ENCODE data around the gene ANKRD44.

The ANKRD44 gene

DNA sequence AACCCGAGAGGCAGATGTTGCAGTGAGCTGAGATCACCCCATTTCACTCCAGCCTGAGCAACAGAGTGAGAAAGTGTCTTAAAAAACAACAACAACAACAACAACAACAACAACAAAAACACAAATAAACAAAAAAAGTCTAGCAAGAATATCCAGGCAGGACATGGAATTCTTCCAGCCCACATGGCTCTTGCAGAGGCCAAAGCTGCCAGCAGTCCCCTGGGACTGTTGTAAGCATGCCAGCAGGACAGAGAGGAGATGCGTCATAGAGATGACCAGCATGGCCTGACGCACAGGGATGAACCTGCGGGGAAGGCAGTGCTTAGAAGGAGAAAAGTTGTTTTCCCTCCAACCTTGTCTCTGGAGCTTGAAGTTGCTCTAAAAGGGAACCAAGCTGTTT is 201.8 kb downstream of the ANKRD44 start:
- DNase-seq (ENCODE audit: low read depth): peak; percentile 22

- DNase-seq (ENCODE audit: low read depth): peak; percentile 22
Measured at GRCh38 chr2:197107291-197108269, 203.0 kb downstream of the ANKRD44 start.

DNA sequence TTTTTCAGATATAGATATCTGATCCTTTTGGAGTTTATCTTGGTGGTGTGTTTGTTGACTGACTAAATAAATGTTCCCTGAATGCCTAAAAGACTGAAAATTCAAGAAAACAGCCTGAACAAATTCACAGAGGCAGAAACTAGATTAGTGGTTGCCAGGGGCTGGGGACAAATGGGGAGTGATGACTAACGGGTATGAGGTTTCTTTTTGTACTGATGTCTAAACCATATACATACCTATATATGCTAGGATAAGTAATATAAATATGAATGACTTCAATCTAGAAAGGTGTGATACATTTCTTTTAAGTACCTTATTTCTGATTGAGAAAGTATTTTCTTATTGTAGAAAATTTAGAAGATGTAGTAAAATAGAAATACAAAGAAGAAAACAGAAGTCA is 207.2 kb downstream of the ANKRD44 start:
- DNase-seq (ENCODE audit: low read depth): no peak

GRCh38 chr2:197102231-197102630 is 208.3 kb downstream of the ANKRD44 start:
- no peak for DNase-seq (ENCODE audit: low read depth)

GRCh38 chr2:197101519-197101918 is 209.1 kb downstream of the ANKRD44 start:
- no peak for DNase-seq (ENCODE audit: low read depth)

- DNase-seq (ENCODE audit: low read depth): peak; percentile 30
Measured at GRCh38 chr2:197097578-197098366, 212.8 kb downstream of the ANKRD44 start.

DNA sequence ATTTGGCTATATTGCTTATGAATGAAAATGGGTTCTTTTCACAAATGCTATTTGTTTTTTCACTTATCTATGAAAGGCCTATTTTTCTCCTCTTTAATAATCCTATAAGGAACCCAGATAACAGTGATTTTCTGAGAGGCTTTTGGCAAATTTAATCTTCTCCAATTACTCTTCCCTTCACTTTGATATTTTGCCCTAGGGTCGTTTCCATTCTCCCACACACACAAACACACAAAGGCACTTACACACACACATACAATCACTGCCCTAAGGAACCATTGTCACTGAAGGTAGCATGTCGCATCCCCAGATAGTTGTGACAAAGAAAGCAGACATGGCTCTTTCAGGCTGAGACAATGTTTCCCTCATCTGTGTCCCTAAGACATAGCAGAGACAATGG is 213.9 kb downstream of the ANKRD44 start:
- DNase-seq (ENCODE audit: low read depth): no peak

GRCh38 chr2:197092431-197092830 is 218.1 kb downstream of the ANKRD44 start:
- peak; percentile 80 for DNase-seq (ENCODE audit: low read depth)

DNA sequence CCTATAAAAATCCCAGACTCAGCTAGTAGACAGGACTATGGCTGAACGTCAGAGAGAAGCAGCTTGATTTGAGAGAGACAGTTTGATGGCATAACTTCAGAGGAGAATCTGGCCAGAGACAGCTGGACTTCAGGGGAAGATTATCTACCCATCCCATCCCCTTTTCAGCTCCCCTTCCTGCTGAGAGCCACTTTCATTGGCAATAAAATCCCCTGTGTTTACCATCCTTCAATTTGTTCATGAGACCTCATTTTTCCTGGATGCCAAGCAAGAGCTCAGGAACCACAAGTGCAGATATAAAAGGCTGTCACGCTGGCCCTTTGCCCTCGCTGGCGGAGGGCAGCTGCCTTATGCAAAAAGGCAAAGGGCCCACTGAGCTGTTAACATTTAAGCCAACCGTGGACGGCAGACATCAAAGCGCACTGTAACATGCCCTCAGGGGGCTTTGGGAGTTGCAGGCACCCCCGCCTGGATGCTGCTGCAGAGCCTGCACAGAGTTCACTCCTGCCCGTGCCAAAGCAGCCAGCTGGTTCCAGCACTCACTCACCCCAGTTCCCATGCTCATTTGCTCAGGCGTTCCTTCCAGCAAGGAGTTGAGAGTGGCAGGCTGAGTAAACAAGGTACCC is 219.7 kb downstream of the ANKRD44 start:
- DNase-seq (ENCODE audit: low read depth): no peak

DNA sequence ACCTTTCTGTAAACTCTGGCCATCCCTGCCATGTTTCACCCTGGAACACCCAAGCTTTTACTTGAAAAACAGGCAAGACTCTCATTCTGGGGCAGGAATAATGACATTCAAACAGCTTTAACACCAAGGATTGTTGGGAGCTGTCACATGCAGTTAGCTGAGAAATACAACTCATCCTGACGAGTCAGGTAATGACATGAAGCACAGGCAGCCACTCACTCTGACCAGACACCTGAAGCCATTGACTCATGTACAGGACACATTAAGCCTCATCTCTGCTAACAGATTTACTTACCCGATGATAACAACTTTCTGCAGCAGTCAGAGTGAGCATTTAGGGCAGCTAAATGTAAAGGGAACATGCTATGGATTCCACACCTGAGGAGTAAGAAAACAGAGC is 220.9 kb downstream of the ANKRD44 start:
- no peak for DNase-seq (ENCODE audit: low read depth)

DNA sequence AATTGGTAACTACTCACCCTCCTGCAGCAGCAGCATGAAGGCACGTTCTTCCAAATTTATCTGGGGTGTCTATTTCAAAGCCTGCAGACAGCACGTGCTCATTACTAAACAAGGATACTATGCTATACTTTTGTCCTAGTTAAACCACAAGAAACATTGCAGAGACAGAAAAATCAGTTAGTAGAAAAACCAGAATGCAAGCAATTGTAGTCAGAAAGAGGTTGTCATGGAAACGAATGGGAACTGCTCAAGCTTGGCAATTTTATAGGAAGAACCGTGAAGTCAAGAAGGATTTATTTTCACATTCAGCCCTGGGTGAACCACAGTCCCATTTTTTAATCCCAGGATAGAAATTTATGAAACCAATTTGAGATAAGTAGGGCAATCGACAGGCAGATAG is 221.9 kb downstream of the ANKRD44 start:
- no peak for DNase-seq (ENCODE audit: low read depth)

DNA sequence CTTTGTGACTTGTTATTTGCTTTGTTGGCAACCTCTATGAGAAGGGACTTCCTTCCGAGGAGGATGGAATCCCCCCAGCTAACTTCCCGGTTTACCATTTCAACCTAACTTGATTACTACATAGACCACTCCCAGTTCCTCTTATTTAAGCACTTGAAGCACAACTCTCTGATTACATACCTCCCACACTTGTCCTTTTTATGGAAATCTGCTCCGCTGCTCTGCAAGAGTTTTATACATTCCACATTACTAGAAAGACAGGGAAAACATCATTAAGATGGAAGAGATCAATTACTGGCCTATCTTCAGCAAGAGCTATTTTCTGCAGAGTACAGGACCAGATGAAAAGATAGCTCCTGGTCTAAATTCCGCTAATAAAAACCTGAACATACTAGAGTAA is 224.1 kb downstream of the ANKRD44 start:
- no peak for DNase-seq (ENCODE audit: low read depth)

- DNase-seq (ENCODE audit: low read depth): no peak
Measured at GRCh38 chr2:197085665-197086064, 224.9 kb downstream of the ANKRD44 start.

DNA sequence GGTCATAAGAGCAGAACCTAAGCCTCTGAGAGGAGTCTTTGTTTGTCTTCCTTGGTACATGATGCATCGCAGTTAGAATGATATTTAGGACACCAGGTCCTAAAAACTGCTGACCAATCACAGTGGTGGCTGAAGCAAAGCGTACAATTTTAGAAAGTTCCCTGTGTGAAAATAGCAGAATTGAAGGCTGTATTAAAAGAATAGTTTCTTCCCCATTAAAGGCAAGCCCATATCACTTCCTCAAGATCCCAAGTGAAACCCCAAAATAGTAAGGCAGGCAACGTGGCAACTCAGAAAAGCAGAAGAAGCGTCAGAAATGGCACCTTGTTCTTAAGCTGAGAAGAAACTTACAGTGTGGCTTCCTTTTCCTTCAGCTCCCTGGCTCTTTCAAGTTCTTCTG is 229.3 kb downstream of the ANKRD44 start:
- no peak for DNase-seq (ENCODE audit: low read depth)

DNA sequence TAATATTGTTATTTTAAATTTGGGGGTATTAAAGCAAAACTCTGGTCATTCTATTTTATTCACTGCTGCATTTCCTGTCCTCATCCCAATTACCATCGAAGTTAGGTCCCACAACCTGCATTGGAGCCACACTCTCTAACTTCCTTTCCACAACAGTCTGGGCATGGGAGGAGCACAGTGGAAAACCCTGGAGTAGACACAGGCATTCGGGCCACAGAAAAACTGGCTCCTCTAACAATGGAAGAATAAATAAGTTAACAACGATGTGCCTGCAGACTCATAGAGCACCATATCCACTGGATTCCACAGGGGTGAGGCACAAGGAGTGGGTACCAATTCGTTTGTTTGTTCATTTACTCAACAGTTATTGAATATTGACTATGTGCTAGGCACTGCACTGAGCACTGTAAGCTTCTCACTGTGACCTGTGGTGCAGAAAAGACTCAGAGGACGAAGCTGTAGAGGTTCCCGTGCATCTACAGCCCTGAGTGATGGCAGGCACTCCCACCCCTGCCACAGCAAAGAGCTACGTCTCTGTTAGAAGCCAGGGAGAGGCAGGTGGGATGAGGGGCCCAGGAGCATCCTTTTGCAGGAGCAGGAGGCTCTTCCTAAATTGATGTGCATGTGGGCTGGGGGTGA is 229.9 kb downstream of the ANKRD44 start:
- no peak for DNase-seq (ENCODE audit: low read depth)

- DNase-seq (ENCODE audit: low read depth): no peak
Measured at GRCh38 chr2:197079832-197080555, 230.6 kb downstream of the ANKRD44 start.

- DNase-seq (ENCODE audit: low read depth): no peak
Measured at GRCh38 chr2:197079414-197079813, 231.2 kb downstream of the ANKRD44 start.

GRCh38 chr2:197078535-197078934 is 232.0 kb downstream of the ANKRD44 start:
- DNase-seq (ENCODE audit: low read depth): no peak

GRCh38 chr2:197077336-197077735 is 233.2 kb downstream of the ANKRD44 start:
- DNase-seq (ENCODE audit: low read depth): no peak

DNA sequence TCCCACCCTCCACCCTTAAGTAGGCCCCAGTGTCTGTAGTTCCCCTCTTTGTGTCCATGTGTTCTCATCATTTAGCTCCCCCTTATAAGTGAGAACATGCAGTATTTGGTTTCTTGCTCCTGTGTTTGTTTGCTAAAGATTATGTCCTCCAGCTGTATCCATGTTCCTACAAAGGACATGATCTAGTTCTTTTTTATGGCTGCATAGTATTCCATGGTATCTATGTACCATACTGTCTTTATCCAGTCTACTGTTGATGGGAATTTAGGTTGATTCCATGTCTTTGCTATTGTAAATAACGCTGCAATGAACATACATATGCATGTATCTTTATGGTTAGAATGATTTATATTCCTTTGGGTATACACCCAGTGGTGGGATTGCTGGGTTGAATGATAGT is 233.9 kb downstream of the ANKRD44 start:
- DNase-seq (ENCODE audit: low read depth): no peak

- DNase-seq (ENCODE audit: low read depth): no peak
Measured at GRCh38 chr2:197075754-197076337, 234.7 kb downstream of the ANKRD44 start.

All from fibroblast of the conjunctiva (primary cell).